Skeletal muscle tissue (tissue), 5 donors: ENCODE measurements around the gene RXFP1. TPM values are rescaled to one million over a fixed set of nuclear protein-coding genes. Genes with fewer than 3 reads are reported as not detected.

Experiments
- H3K27ac ChIP-seq: one replicate; pipeline ENCODE4 v1.7.0; 2013; ENCODE audit warnings: mild to moderate bottlenecking, low read depth, low read length, inconsistent platforms
- H3K27me3 ChIP-seq, 3 donors: one replicate each; pipeline ENCODE4 v1.7.0; 2013; ENCODE audit warnings: low read length in 3 of 3; ENCODE audit not compliant: control insufficient read depth in 3 of 3, insufficient read depth in 3 of 3
- H3K36me3 ChIP-seq, 3 donors: one replicate each; pipeline ENCODE4 v1.7.0; 2013; ENCODE audit warnings: low read length in 3 of 3; ENCODE audit not compliant: control insufficient read depth in 3 of 3, insufficient read depth in 3 of 3
- H3K4me1 ChIP-seq, 3 donors: one replicate each; pipeline ENCODE4 v1.7.0; 2013; ENCODE audit warnings: low read length in 3 of 3, mild to moderate bottlenecking in 3 of 3; ENCODE audit not compliant: control insufficient read depth in 3 of 3, insufficient read depth in 3 of 3
- H3K4me3 ChIP-seq, 3 donors: one replicate each; pipeline ENCODE4 v1.7.0; 2013; ENCODE audit warnings: low read length in 3 of 3
- H3K9ac ChIP-seq, 3 donors: one replicate each; pipeline ENCODE4 v1.7.0; 2013; ENCODE audit warnings: low read length in 3 of 3, mild to moderate bottlenecking in 3 of 3, moderate library complexity in 2 of 3, low read depth in 1 of 3
- H3K9me3 ChIP-seq, 3 donors: one replicate each; pipeline ENCODE4 v1.7.0; 2013; ENCODE audit warnings: low read length in 3 of 3; ENCODE audit not compliant: control insufficient read depth in 3 of 3
- small RNA-seq: library from RNA; depleted of rRNA; stranded (forward); fragments of <200 nt; gene quantifications from one replicate; pipeline ENCODE3, GENCODE V24; 2014
- total RNA-seq: library from RNA; depleted of rRNA; stranded (reverse); fragments of >200 nt; gene quantifications from one replicate; pipeline ENCODE4 v1.2.3, GENCODE V29; 2014
- donor health status: Osteomylitis.

RXFP1 gene
- total RNA-seq, 1 donor from 2014 or later: 0.52 TPM

DNA sequence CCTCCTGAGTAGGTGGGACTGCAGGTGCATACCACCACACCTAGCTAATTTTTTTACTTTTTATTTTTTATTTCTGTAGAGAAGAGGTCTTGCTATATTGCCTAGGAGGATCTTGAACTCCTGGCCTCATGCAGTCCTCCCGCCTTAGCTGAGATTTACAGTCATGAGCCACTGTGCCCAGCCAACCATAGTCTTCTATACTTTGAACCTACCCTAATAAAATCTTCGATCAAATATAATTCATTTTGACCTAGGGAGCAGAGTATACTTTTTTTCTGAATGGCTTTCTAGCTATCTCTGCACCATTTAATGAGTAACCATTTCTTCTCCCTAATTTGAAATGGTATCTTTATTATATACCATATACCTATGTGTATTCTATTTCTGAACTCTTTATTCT lies 157.1 kb downstream of the RXFP1 start:
- no peaks in the 10 kb centered on the region for H3K27me3 ChIP-seq
- no peaks in the 10 kb centered on the region for H3K9me3 ChIP-seq
- no peak overlapping the region for H3K27ac ChIP-seq
- no peak overlapping the region for H3K4me3 ChIP-seq
- peaks cover 0 to 6% (median 5%) of the 10 kb centered on the region in 3 donors for H3K36me3 ChIP-seq
- H3K9ac ChIP-seq: no peak overlapping the region
- H3K4me1 ChIP-seq: peaks cover 0 to under 1% (median 0%) of the 10 kb centered on the region in 3 donors

DNA sequence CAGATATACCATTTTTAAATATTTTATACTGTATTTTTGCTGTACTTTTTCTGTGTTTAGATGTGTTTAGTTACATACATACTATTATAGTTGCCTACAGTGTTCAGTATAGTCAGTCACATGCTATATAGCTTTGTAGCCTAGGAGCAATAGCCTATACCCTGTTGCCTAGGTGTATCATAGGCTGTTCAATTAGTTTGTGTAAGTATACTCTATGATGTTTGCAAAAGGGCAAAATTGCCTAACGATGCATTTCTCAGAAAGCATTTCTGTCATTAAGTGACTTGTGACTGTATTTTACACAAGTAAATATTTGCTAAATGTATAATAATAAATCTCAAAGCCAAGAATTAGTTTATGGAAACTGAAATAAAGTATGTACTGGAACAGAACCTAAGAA lies 159.9 kb downstream of the RXFP1 start:
- peaks cover 0 to 22% (median 16%) of the 10 kb centered on the region in 3 donors for H3K36me3 ChIP-seq
- H3K4me3 ChIP-seq: no peak overlapping the region
- no peak overlapping the region for H3K9ac ChIP-seq

GRCh38 chr4:158682066-158682465 lies 160.4 kb downstream of the RXFP1 start:
- Histone ChIP-seq H3K36me3 (peaks cover 0 to 26% (median 16%) of the 10 kb centered on the region in 3 donors), H3K9ac (peak overlapping the region in 1 of 3 donors; percentile 40), H3K4me3 (no peak overlapping the region), H3K9me3 (no peaks in the 10 kb centered on the region), H3K27ac (no peak overlapping the region), H3K27me3 (no peaks in the 10 kb centered on the region), H3K4me1 (no peaks in the 10 kb centered on the region)

More for the DNA sequence above, 159.9 kb downstream of the RXFP1 start:
- no peaks in the 10 kb centered on the region for H3K27me3 ChIP-seq
- no peaks in the 10 kb centered on the region for H3K4me1 ChIP-seq
- no peaks in the 10 kb centered on the region for H3K9me3 ChIP-seq
- no peak overlapping the region for H3K27ac ChIP-seq

- no peaks in the 10 kb centered on the region for H3K9me3 ChIP-seq
- H3K36me3 ChIP-seq: peaks cover 8 to 39% (median 25%) of the 10 kb centered on the region in 3 donors
- H3K27ac ChIP-seq: no peak overlapping the region
- H3K27me3 ChIP-seq: no peaks in the 10 kb centered on the region
- no peak overlapping the region for H3K9ac ChIP-seq
- H3K4me3 ChIP-seq: no peak overlapping the region
- no peaks in the 10 kb centered on the region for H3K4me1 ChIP-seq
Observed at GRCh38 chr4:158688813-158689212, 167.1 kb downstream of the RXFP1 start.

Small RNAs within 50 kb of the gene (small RNA-seq; reads per million reads assigned to genes)
- not detected for gene RF00012

Other genes starting within 250 kb of the RXFP1 start
- 16.2 TPM for gene C4orf46, start 150.0 kb downstream of the RXFP1 start, total RNA-seq
- 23.0 TPM for gene ETFDH, start 150.4 kb downstream of the RXFP1 start, total RNA-seq
- 24.0 TPM for gene PPID, start 201.5 kb downstream of the RXFP1 start, total RNA-seq
- gene FNIP2, start 247.1 kb downstream of the RXFP1 start, total RNA-seq: 21.4 TPM